Stimulated activated CD8-positive, alpha-beta memory T cell treated with anti-CD3 and anti-CD28 coated beads, Interleukin-4, amount 100 ng/mL, for 4 hours (primary cell): ENCODE measurements around the gene ZFYVE21.
"Not testable (repeated sequence)": the region's sequence is repeated elsewhere in the genome, so short reads cannot be mapped to it uniquely, and the experiment has no call there.

Experiments
- DNase-seq, 2 donors: peaks; one replicate each; pipeline ENCODE4 v3.0.0-alpha.2; 2020; ENCODE audit warnings: low read depth in 2 of 2, low spot score in 1 of 2

Gene ZFYVE21

DNA sequence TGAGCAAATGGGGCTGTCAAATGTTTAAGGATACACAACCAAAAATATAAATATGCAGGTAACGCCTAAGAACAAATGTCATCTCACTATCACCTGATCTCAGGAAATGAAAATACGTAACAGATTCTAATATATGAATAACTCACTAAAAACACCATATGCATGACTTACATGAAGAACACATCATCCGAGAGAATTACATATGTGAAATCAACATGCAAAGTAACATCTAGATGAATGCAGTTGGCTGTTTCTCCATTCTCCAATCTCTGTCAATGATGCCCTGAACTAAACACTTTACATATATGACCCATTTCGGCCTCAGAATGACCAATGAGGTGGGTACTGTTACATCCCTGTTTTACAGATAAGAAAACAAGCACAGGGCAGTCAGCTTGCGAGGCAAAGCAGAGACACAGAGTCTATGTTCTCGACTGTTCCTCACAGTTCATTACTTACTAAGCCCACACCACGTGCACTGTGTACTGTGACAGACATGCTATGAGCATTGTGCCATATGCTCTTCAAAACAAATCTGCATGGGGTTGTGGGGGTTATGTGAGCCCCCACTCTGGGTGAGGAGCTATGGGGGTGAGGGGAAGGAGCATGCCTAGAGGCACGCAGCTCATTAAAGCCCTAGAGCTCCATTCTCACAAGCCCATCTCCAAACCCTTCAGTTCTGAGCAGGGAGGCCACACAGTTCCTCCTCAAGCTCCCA is 42.6 kb downstream of the ZFYVE21 start:
- no peak for DNase-seq

DNA sequence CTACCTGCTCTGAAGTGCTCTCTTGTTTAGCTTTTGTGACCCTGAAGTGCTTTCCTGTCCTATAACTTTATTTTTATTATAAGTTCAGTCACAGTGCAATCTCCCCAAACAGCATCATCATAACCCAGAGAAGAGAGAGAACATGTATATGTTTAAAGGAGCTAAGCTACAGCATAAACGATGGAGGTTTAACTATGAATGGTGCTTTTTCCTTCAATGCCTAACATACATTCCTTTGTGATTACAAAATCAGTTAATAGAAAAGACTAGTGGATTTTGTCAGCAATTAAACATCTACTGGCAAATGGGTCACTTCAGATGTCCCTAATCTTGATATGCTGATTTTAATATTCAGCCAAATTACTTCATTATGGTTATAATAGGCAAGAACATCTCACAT is 46.4 kb downstream of the ZFYVE21 start:
- DNase-seq = no peak

DNA sequence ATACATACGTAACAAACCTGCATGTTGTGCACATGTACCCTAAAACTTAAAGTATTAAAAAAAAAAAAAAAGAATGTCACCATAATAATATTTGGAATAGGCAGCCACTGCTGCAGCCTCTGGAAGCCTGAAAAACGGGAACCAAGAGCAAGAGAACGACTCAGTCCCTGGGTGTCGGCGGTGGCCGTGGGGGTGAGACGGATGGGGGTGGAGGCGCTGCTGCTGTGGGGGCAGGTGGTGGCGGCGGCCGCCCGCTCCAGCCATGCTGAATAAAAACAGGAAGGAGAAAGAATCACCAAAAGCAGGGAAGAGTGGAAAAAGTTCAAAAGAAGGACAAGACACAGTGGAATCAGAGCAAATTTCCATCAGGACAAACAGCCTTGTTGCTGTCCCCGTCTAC is 46.9 kb downstream of the ZFYVE21 start:
- no peak for DNase-seq

DNA sequence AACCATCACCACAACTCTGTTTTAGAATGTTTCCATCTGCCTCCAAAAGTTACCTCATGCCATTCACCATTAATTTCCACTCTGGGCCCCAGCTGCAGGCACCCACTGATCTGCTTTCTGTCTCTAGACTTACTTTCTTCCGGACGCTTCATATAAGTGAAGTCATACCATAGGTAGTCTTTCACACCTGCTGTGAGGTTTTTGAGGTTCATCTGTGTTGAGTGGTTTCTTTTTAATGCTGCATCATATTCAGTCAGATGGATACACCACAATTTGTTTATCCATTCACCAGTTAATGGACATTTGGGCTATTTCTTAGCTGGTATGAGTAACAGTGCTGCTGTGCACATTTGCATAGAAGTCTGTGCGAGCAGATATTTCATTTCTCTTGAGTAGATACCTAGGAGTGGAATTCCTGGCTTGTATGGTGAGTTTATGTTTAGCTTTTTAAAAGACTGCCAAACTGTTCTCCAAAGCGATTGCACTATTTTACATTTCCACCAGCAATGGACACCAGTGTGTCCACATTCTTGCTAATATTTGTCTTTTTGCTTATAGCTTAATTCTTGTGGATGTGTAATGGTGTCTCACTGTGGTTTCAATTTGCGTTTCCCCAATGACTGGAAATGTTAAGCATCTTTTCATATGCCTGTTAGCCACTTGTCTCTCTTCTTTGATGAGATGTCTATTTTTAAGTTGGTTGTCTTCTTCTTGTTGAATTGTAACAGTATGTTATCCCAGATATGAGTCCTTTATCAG is 48.3 kb downstream of the ZFYVE21 start:
- DNase-seq = no peak

DNA sequence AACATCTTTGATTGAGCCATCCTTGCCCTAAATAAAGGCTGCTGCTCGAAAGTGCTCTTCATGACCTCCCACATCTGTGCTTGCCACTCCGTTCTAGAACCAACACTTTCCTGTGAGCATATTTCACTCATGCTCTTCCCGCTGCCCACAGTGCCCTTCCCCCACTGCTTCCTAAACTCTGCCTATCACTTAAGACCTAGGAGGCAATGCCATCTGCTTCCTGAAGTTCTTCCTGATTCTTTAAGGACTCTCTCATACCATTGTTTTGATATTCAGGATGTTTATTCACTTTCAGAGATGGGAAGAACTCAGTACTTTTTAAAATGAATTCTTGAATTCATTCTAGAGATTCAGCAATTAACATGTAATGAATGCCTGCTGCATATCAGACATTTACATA is 49.9 kb downstream of the ZFYVE21 start:
- DNase-seq = no peak

DNA sequence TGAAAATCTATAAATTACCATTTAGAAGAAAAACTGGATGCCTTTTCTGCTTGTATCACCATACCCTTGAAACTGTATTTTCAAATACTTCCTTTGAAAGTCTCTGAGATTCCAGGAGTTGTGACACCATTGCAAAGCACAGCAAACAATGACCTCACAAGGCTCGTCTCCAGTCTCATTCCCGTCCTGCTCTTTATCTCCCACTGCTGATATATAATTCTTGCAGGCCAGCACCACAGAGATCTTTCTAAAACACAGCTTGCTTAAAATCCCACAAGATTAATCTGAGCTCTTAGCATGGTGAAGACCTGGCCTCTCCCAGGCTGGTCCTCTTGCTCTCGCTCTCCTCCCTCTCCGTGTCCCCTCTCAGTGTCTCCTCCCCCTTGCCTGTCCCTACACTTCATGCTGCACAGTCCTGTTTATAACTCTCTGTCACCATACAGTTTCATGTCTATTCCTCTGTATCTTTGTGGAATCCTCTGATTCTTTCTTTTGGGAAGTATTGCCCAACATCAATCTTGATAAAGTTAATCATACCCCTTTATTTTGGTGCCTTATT is 51.8 kb downstream of the ZFYVE21 start:
- no peak for DNase-seq

DNA sequence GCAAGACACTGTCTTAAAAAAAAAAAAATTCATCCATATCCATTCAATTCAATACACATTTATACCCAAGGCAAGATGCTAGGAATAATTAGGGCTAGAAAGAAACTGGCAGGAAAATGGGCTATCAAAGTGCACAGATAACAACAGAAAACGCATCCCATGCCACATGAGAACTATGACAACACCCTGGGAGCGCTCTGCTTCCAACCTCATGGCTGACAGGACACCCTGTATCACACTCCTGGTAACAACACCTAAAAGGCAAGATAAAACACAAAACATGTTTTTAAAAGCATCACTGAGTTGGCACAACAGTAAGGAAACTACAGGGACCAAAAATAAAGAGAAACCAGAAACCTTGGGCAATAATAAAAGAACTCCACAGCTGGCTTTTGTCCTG is 54.9 kb downstream of the ZFYVE21 start:
- DNase-seq = no peak

DNA sequence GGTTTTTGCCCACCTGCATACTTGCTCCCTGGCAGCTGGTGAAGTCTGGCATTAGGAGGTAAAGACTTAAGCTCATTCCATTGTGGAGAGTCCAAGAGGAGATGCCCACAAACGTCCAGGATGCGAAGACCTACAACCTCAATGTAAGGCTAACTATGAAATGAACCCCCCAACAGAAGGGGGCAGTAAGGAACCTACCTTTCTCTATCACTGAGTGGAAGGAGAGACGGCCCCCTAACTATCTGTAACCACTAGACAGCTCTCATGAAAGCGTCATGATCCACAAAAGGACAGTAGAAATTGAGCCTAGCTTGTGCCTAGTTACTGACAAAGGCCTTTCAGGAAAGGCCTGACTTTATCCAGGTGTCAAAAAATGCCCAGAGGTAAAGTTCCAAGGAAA is 55.3 kb downstream of the ZFYVE21 start:
- DNase-seq = no peak

DNA sequence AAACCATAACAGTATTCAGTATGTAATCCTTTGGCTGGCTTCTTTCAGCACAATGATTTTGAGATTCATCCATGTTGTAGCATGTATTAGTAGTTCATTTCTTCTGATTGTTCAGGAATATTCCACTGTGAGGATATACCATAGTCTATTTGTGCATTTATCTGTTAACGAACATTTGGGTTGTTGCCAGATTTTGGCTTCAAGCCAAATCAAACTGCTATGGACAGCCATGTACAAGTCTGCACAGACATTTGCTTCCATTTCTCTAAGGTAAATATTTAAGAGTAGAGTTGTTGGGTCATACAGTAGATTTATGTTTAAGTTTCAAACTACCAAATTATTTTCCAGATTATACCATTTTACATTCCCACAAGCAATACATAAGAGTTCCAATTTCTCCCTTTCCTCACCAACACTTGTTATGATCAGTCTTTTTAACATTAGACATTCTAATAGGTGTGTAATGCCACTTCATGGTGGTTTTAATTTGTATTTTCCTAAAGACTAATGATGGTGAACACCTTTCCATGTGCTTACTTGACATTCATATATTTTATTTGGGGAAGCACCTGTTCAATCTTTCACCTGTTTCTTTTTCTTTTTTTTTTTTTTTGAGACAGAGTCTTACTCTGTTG is 56.6 kb downstream of the ZFYVE21 start:
- DNase-seq = no peak

DNA sequence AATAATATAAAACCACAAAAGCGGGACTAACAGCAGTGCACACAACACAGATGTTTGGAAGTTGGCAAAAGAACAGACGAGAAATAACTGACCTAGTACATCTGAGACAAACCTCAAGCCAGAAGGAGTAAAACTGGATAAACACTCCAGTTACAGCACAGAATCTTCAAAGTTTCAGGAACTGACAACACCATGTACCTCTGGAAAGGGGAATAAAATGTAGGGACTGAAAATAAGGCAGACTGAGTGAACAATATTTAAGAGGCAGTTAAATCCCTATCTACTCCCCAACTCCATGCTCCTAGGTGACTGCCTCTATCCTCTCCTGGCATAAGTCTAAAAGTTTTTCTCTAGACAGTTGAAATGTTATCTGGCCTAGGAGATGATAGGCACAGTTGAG is 57.9 kb downstream of the ZFYVE21 start:
- DNase-seq = no peak

DNA sequence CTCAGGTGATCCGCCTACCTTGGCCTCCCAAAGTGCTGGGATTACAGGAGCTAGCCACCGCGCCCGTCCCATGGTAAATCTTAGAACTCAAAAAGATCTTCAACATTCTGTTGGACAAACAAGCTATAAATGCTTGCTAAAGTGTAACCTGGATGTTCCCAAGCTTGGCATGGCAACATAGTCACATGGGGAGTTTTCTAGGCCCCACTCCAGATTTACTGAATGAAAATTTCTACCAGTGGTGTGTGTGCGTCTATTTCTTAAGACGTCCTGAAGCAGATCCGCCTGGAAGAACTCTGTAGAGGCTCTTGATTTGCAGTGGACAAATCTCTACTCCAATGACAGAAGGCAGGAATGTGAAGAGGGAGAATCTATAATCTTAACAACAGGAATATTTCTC is 59.9 kb downstream of the ZFYVE21 start:
- DNase-seq = no peak

DNA sequence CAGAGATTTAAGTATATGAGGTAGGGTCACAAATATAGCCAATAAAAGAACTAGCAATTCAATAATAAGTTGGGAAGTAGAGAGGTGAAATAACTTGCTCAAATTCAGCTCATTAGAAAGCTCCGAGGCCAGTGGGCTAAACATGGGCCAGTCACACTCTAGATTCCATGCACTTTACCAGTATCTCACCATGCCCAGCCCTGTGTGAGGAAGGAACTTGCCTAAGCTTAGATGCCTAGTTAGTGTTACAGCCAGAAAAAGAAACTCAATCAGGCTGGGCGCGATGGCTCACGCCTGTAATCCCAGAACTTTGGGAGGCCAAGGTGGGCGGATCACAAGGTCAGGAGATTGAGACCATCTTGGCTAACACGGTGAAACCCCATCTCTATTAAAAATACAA is 60.7 kb downstream of the ZFYVE21 start:
- not testable (repeated sequence) for DNase-seq

DNA sequence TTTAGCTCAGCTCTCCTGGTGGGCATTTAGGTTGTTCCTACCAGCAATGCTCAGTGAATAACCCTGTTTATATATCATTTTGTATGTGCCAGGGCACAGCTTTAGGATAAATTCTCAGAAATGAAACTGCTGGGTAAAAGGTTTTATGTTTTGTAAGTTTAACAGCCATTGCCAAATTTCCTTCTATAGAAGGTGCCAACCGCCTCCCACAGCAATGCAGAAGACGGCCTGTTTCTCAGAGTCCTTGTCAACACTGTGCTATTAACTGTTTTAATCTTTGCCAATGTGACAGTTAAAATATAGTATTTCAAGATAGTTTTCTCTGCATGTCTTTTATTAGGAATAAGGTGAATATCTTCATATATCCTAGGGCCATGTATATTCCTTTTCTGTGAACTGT is 66.8 kb downstream of the ZFYVE21 start:
- DNase-seq = no peak
